GM18499 (cell line): ENCODE data around the gene COPZ1.
"Not testable (repeated sequence)": the region's sequence is repeated elsewhere in the genome, so short reads cannot be mapped to it uniquely, and the experiment has no call there.

ENCODE experiments used
- ATAC-seq: cut with Tn5 transposase; IDR thresholded peaks from one replicate; pipeline ENCODE4 v1.9.1; 2021; ENCODE audit warnings: moderate number of reproducible peaks; ENCODE audit not compliant: insufficient read depth, unreplicated experiment

Gene COPZ1

DNA sequence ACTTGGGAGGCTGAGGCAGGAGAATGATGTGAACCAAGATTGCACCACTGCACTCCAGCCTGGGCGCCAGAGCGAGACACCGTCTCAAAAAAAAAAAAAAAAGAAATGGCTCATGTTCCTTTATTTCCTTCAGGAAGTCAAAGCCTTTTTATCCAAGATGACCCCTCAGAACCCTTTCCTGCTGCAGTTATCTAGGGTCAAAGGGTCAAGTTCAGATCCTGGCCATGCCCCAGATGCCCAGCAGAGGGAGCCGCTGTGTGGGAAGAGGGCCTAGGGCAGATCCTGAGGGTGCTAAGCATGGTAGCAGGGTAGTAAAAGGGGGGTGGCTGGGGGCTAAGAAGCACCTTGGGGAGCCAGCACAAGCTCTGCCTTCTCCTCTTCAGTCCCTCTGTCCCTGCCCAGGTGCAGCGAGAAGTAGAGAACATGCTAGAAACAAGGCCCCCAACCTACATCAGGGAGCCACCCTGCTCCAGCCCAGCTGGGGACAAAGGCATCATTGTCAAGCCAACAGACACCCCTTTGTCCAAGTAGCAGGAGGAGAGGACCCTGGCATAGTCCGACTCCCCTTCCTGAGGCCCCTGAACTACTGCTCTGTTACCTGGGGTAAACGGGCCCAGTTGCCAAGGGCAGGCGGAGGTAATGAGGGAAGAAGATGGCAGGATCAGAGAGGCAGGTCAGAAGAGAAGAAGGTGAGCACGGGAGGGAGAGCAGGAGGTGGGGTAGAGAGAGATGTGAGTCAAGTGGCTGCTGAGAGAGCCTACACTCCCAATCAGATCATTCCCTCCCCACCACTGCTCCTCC lies 30.6 kb upstream of the COPZ1 start:
- no peak for ATAC-seq

DNA sequence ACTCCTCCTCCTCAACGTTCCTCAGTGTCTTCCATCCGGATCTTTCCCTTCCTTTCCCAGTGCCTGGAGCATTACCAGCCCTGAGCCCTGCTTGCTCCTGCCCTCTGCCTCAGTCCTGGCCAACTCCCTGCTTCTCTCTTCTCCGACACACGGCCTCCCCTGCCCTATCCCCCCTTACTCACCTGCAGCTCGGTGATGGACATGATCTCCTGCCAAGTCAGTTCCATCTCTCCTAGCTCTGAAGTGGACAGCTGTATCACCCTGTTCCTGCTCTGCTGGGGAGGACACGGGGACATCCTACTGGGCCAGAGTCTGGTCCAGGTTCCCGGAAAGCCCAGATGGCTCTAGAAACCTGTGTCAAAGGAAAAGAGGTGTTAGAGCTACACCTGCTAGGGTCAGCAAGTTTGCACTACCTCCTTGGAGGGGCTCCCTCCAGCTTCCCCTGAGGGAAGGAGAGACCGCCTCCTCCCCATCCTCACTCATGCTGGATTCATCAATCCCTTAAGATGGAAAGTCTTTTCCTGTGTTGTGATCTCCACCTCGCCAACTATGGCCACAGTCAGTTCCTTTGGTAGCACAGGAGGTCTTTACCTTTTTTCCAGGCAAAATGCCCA lies 29.9 kb upstream of the COPZ1 start:
- no peak for ATAC-seq

GRCh38 chr12:54296393-54297099 lies 28.4 kb upstream of the COPZ1 start:
- ATAC-seq, result no peak

DNA sequence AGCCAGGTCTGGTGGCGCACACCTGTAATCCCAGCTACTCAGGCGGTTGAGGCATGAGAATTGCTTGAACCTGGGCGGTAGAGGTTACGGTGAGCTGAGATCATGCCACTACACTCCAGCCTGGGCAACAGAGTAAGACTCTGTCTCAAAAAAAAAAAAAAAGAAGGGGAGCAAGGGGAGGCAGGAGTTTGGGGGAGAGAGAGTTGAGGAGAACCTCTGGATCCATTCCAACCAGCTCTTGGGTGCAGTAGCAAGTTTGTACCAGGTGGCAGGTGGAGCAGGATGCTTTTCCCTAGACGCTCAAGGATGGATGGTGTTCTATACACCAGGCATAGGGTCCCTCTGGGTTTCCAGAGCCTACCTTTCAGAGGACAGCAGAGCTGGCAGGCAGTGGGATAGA lies 26.0 kb upstream of the COPZ1 start:
- ATAC-seq, result no peak

DNA sequence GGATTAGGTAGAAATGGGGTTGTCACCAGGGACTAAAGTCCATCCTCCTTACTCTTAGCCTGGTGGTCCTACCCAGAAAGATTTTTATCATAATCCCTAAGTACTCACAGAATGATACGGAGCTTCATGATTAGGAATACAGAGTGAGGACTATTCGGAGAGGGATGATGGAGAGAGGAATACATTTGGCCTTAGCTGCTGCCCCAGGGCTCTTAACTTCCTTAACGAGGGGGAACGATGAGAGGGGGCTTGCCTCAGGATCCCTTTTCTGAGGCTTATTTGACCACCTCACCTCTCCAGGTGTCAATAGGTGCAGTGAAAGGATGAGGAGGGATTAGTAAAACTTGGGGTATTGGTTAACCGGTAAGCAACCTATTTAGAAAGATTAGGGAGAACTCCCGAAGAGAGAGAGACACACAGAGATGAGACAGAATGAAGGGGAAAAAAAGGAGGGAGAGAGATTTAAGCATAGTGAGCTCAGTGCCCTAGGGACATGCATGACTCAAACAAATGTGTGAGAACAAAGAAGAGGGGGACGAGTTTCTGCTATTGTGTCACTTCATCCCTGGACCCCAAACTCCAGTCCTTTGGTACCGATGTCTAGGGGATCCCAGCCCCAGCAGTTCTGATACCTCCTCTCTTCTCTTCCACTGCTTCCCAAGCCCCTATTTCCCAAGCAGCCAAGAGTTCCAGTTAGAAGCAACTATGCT lies 25.3 kb upstream of the COPZ1 start:
- ATAC-seq, result no peak

DNA sequence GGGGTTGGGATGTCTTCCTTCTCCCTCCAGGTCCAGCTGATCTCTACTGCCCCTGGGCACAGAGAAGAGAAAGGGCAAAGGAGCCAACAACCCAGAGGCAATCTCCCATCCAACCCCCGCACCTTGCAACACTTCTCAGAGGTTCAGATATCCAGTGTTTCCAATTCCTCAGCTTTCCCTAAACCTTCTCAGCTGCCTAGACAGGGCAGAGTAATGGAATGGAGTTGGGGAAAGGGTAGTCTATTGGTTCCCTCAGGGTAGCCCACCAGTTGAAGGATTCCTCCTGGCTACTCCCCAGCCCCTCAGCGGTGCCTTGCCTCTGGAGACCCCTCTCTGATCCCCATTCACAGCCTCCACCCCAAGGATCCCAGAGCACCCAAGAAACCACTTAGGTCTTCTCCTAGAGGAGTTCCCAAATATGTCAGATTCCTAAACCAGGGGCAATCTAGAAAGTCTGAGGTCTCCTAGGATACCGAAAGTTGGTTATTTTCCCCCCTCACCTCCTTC lies 24.7 kb upstream of the COPZ1 start:
- no peak for ATAC-seq

GRCh38 chr12:54300732-54301427 lies 24.1 kb upstream of the COPZ1 start, which contains the start of gene NFE2:
TSS of gene NFE2 (minus strand) at chr12:54301015. CDS start at chr12:54295248, 5,767 bp downstream.
- no peak for ATAC-seq

GRCh38 chr12:54301428-54302048 lies 23.4 kb upstream of the COPZ1 start:
- ATAC-seq, result no peak

DNA sequence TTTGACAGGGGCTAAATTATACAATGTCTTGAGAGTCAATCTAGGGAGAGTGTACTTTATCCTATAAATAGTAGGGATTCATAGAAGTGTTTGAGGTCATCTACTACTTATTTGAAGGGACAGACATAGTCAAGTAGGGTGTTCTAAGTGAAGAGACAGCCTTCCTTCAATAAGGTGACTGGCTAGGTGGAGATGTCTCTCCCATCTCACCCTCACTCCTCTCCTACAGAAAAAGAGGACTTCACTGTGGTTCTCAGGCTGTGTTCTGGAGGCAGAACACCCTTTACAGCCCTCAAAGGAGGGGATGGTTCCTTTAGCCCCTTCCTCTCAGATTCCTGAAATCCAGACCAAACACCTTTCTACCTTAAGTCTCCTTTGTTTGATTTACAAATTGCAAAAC lies 21.3 kb upstream of the COPZ1 start:
- ATAC-seq, result no peak

GRCh38 chr12:54304187-54304810 lies 20.6 kb upstream of the COPZ1 start:
- ATAC-seq, result no peak

- ATAC-seq, result no peak
These were observed 17.8 kb upstream of the COPZ1 start for GRCh38 chr12:54306925-54307741.

- ATAC-seq, result no peak
These were observed 13.9 kb upstream of the COPZ1 start for GRCh38 chr12:54311051-54311450.

- ATAC-seq, result not testable (repeated sequence)
These were observed 12.6 kb upstream of the COPZ1 start for GRCh38 chr12:54312309-54312708.

DNA sequence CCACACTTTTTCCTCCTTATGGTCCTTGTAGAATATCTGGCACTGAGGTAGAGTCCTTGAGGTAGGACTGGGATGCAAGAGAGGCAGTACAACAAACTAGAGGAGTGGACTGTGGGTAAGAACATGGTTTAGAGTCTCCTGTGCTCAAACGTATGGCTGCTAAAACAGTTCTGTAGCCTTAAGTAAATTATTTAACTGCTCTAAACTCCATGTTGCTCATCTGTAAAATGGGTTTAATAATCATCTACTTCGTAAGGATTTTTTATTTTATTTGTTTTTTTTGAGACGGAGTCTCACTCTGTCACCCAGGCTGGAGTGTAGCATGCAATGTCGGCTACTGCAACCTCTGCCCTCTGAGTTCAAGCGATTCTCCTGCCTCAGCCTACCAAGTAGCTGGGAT lies 3.6 kb upstream of the COPZ1 start:
- ATAC-seq, result no peak

DNA sequence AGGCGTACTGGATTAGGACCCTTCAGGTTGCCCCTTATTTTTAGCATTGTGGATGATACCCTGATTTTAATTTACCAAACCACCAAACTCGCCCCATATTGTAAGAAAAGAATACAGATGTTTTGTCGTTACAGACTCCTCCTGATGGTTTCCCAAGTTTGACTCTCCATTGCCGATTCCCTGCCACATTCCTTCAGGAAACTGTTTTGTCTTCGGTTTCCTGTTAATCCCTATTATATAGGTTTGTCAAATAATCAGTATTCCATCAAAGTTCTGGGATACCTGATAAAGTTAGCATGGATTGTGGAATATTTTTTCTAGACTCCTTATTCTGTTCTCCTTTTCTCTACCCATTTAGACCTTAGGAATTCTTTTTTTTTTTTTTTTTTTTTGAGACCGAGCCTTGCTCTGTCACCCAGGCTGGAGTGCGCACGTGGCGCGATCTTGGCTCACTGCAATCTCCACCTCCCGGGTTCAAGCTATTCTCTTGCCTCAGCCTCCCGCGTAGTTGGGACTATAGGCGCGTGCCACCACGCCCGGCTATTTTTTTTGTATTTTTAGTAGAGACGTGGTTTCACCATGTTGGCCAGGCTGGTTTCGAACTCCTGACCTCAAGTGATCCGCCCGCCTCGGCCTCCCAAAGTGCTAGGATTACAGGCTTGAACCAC lies 645 bp downstream of the COPZ1 start:
- not testable (repeated sequence) for ATAC-seq

DNA sequence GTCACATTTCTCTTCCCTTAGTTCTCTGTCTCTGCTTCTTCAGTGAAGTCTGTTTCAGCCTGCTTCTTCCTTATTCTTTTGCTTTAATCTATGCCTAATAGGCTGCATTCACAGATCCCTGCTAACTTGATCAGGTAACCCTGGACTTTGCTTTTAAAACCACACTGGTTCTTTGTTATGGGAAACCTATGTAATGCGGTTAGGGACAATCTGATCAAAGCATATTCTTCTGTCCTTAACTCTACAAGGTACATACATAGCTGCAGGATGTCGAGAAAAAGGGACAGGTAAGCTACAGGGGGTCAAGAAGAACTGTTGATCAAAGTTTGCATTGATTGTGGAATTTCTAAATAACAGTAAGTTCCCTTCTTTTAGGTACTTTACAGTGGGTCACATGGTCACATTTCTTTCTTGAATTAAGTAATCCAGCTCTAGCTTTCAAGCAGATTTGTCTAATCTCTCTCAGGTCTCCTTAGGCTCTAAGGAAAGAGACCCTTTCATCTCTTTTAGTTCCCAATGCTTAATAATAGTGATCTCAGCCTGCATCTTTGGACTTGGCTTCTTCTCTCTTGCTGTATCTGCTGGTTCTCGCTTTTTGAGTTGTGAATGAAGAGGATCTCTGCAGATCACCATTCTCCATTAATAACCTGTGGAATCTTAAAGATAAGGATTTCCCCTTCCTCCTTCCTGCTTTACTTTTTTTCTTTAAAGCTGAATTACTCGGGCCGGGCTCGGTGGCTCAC lies 3.8 kb downstream of the COPZ1 start:
- ATAC-seq, result no peak

- ATAC-seq, result no peak
These were observed 4.8 kb downstream of the COPZ1 start for GRCh38 chr12:54329759-54330158.
